SK-N-SH treated with all-trans-retinoic acid at 6 μM for 48 hours (cell line): ENCODE measurements around the gene HLTF.

Experiments used
- CSDC2 ChIP-seq: fragments of 250-450 bp; sonication (Bioruptor Pico); IDR thresholded peaks from 2 replicates; pipeline ENCODE4 v1.5.0; 2020; ENCODE audit warnings: mild to moderate bottlenecking, moderate library complexity
- ISL1 ChIP-seq: fragments of 250-450 bp; sonication (Bioruptor Pico); IDR thresholded peaks from 2 replicates; pipeline ENCODE4 v2.1.2; 2022; ENCODE audit warnings: mild to moderate bottlenecking, moderate library complexity
- PATZ1 ChIP-seq: fragments of 250-450 bp; sonication (Bioruptor Pico); IDR thresholded peaks from 2 replicates; pipeline ENCODE4 v1.8.0; 2020; ENCODE audit warnings: mild to moderate bottlenecking, moderate library complexity, borderline replicate concordance
- POU6F1 ChIP-seq: fragments of 250-450 bp; sonication (Bioruptor Pico); IDR thresholded peaks from 2 replicates; pipeline ENCODE4 v1.8.0; 2021; ENCODE audit warnings: low read depth, mild to moderate bottlenecking, moderate library complexity, borderline replicate concordance
- RARB ChIP-seq: fragments of 250-450 bp; sonication (Bioruptor Pico); IDR thresholded peaks from 2 replicates; pipeline ENCODE4 v1.8.0; 2021; ENCODE audit warnings: mild to moderate bottlenecking, moderate library complexity
- SNAI2 ChIP-seq: fragments of 250-450 bp; sonication (Bioruptor Pico); IDR thresholded peaks from 2 replicates; pipeline ENCODE4 v1.5.0; 2020; ENCODE audit warnings: mild to moderate bottlenecking, moderate library complexity
- ZFP3 ChIP-seq: fragments of 250-450 bp; sonication (Bioruptor Pico); IDR thresholded peaks from 2 replicates; pipeline ENCODE4 v1.5.0; 2020; ENCODE audit warnings: mild to moderate bottlenecking, moderate library complexity
- ZNF565 ChIP-seq: fragments of 450-650 bp; formaldehyde crosslinking; conservative IDR thresholded peaks from 2 replicates; pipeline ENCODE4 v1.5.0; 2020; ENCODE audit warnings: low read depth, mild to moderate bottlenecking, moderate library complexity
- ZNF70 ChIP-seq: fragments of 450-650 bp; formaldehyde crosslinking; IDR thresholded peaks from 2 replicates; pipeline ENCODE4 v1.5.0; 2020; ENCODE audit warnings: mild to moderate bottlenecking, moderate library complexity
- ZNF8 ChIP-seq: fragments of 450-650 bp; formaldehyde crosslinking; IDR thresholded peaks from 2 replicates; pipeline ENCODE4 v1.5.0; 2020; ENCODE audit warnings: mild to moderate bottlenecking, moderate library complexity
- TF ChIP-seq, protein P1 (sequence below): fragments of 250-450 bp; sonication (Bioruptor Pico); IDR thresholded peaks from 2 replicates; pipeline ENCODE4 v1.5.1; 2020; ENCODE audit warnings: low read depth, mild to moderate bottlenecking, moderate library complexity
- TF ChIP-seq, protein P2 (sequence below): fragments of 250-450 bp; sonication (Bioruptor Pico); IDR thresholded peaks from 2 replicates; pipeline ENCODE4 v1.5.0; 2020; ENCODE audit warnings: mild to moderate bottlenecking, moderate library complexity

GRCh38 chr3:148991219-148992026, 94.9 kb downstream of the HLTF start, which contains the start of gene GYG1:
- TF ChIP-seq, protein P1, sequence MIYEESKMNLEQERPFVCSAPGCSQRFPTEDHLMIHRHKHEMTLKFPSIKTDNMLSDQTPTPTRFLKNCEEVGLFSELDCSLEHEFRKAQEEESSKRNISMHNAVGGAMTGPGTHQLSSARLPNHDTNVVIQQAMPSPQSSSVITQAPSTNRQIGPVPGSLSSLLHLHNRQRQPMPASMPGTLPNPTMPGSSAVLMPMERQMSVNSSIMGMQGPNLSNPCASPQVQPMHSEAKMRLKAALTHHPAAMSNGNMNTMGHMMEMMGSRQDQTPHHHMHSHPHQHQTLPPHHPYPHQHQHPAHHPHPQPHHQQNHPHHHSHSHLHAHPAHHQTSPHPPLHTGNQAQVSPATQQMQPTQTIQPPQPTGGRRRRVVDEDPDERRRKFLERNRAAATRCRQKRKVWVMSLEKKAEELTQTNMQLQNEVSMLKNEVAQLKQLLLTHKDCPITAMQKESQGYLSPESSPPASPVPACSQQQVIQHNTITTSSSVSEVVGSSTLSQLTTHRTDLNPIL, result no peak
- no peak for TF ChIP-seq ZFP3 (CRISPR knock-in tag)
- TF ChIP-seq SNAI2 (CRISPR knock-in tag), result no peak
- TF ChIP-seq ZNF8 (CRISPR knock-in tag), result no peak
- TF ChIP-seq CSDC2 (CRISPR knock-in tag), result no peak
- TF ChIP-seq, protein P2, sequence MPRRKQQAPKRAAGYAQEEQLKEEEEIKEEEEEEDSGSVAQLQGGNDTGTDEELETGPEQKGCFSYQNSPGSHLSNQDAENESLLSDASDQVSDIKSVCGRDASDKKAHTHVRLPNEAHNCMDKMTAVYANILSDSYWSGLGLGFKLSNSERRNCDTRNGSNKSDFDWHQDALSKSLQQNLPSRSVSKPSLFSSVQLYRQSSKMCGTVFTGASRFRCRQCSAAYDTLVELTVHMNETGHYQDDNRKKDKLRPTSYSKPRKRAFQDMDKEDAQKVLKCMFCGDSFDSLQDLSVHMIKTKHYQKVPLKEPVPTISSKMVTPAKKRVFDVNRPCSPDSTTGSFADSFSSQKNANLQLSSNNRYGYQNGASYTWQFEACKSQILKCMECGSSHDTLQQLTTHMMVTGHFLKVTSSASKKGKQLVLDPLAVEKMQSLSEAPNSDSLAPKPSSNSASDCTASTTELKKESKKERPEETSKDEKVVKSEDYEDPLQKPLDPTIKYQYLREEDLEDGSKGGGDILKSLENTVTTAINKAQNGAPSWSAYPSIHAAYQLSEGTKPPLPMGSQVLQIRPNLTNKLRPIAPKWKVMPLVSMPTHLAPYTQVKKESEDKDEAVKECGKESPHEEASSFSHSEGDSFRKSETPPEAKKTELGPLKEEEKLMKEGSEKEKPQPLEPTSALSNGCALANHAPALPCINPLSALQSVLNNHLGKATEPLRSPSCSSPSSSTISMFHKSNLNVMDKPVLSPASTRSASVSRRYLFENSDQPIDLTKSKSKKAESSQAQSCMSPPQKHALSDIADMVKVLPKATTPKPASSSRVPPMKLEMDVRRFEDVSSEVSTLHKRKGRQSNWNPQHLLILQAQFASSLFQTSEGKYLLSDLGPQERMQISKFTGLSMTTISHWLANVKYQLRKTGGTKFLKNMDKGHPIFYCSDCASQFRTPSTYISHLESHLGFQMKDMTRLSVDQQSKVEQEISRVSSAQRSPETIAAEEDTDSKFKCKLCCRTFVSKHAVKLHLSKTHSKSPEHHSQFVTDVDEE (CRISPR knock-in tag), result no peak
- no peak for TF ChIP-seq POU6F1 (CRISPR knock-in tag)
- TF ChIP-seq PATZ1 (CRISPR knock-in tag), result no peak
- TF ChIP-seq ZNF70 (CRISPR knock-in tag), result no peak
- TF ChIP-seq ISL1 (CRISPR knock-in tag), result no peak
- no peak for TF ChIP-seq RARB (CRISPR knock-in tag)
- TF ChIP-seq ZNF565 (CRISPR knock-in tag), result no peak
